Skin of body (tissue), 2 donors: Measurements from ENCODE around the gene SIK3. TPM values are rescaled to one million over a fixed set of nuclear protein-coding genes. Genes with fewer than 3 reads are reported as not detected.

Source experiments
- DNase-seq: peaks from one replicate; lab custom pipeline; 2025; lab: John Stamatoyannopoulos, UW
- total RNA-seq: library from RNA; depleted of rRNA; stranded (reverse); fragments of >200 nt; gene quantifications from one replicate; pipeline ENCODE4 v1.2.3, GENCODE V29; 2014

SIK3 gene
- total RNA-seq, 1 donor from 2014 or later, result 28.9 TPM

- DNase-seq, result no peak
Observed at GRCh38 chr11:116972691-116973090, 125.5 kb downstream of the SIK3 start.

GRCh38 chr11:116970485-116971292 is 127.5 kb downstream of the SIK3 start:
- DNase-seq, result no peak

- DNase-seq, result no peak
Observed at GRCh38 chr11:116969694-116970093, 128.5 kb downstream of the SIK3 start.

GRCh38 chr11:116964269-116964668 is 134.0 kb downstream of the SIK3 start:
- DNase-seq, result no peak

GRCh38 chr11:116963813-116964212 is 134.4 kb downstream of the SIK3 start:
- DNase-seq, result no peak

- no peak for DNase-seq
Observed at GRCh38 chr11:116962108-116962507, 136.1 kb downstream of the SIK3 start.

GRCh38 chr11:116960930-116961329 is 137.3 kb downstream of the SIK3 start:
- no peak for DNase-seq

GRCh38 chr11:116958246-116958645 is 140.0 kb downstream of the SIK3 start:
- DNase-seq, result no peak

- no peak for DNase-seq
Observed at GRCh38 chr11:116955949-116956348, 142.3 kb downstream of the SIK3 start.

- no peak for DNase-seq
Observed at GRCh38 chr11:116955548-116955947, 142.7 kb downstream of the SIK3 start.

GRCh38 chr11:116953530-116954285 is 144.5 kb downstream of the SIK3 start:
- no peak for DNase-seq

- no peak for DNase-seq
Observed at GRCh38 chr11:116951762-116952161, 146.5 kb downstream of the SIK3 start.

- DNase-seq, result no peak
Observed at GRCh38 chr11:116950210-116950609, 148.0 kb downstream of the SIK3 start.

GRCh38 chr11:116948391-116948790 is 149.8 kb downstream of the SIK3 start:
- DNase-seq, result no peak

- no peak for DNase-seq
Observed at GRCh38 chr11:116946414-116946813, 151.8 kb downstream of the SIK3 start.

GRCh38 chr11:116939499-116939898 is 158.7 kb downstream of the SIK3 start:
- DNase-seq, result peak; percentile 4

- DNase-seq, result no peak
Observed at GRCh38 chr11:116938471-116939070, 159.7 kb downstream of the SIK3 start.

GRCh38 chr11:116936754-116937446 is 161.3 kb downstream of the SIK3 start:
- no peak for DNase-seq

- no peak for DNase-seq
Observed at GRCh38 chr11:116935514-116935913, 162.7 kb downstream of the SIK3 start.

GRCh38 chr11:116935089-116935488 is 163.1 kb downstream of the SIK3 start:
- DNase-seq, result no peak

GRCh38 chr11:116933961-116934360 is 164.3 kb downstream of the SIK3 start:
- DNase-seq, result no peak

GRCh38 chr11:116932181-116932580 is 166.0 kb downstream of the SIK3 start:
- no peak for DNase-seq
